GM12865 (cell line): ENCODE measurements around the gene KIF26A.
"Not testable (repeated sequence)": the region's sequence is repeated elsewhere in the genome, so short reads cannot be mapped to it uniquely, and the experiment has no call there.

ENCODE experiments used
- DNase-seq: peaks from one replicate; pipeline ENCODE4 v3.0.0; 2010; ENCODE audit warnings: low read depth
- H3K4me3 ChIP-seq: 2 replicates; pipeline ENCODE4 v1.5.1; 2011; ENCODE audit warnings: mild to moderate bottlenecking, low read depth, low read length, control low read depth
- CTCF ChIP-seq: IDR thresholded peaks from 2 replicates; pipeline ENCODE4 v1.5.1; 2011; ENCODE audit warnings: low read length, control low read depth, low read depth, inconsistent platforms; ENCODE audit not compliant: insufficient read depth; ENCODE audit errors: missing control alignments

KIF26A gene

GRCh38 chr14:104205781-104206180 lies 67.4 kb downstream of the KIF26A start:
- no peak for DNase-seq
- no peak for TF ChIP-seq CTCF
- no peak overlapping the region for H3K4me3 ChIP-seq

- H3K4me3 ChIP-seq: no peak overlapping the region
- no peak for DNase-seq
- TF ChIP-seq CTCF: no peak
Measured at GRCh38 chr14:104206281-104206904, 68.0 kb downstream of the KIF26A start.

- DNase-seq: no peak
- no peak overlapping the region for H3K4me3 ChIP-seq
- TF ChIP-seq CTCF: no peak
Measured at GRCh38 chr14:104207142-104208014, 69.0 kb downstream of the KIF26A start.

GRCh38 chr14:104208015-104208295 lies 69.6 kb downstream of the KIF26A start:
- not testable (repeated sequence) for H3K4me3 ChIP-seq, DNase-seq

GRCh38 chr14:104208331-104208730 lies 69.9 kb downstream of the KIF26A start:
- H3K4me3 ChIP-seq, DNase-seq: not testable (repeated sequence)

- not testable (repeated sequence) for H3K4me3 ChIP-seq, DNase-seq
Measured at GRCh38 chr14:104209071-104209470, 70.7 kb downstream of the KIF26A start.

GRCh38 chr14:104209985-104210816 lies 71.8 kb downstream of the KIF26A start:
- TF ChIP-seq CTCF: no peak
- no peak overlapping the region for H3K4me3 ChIP-seq
- DNase-seq: no peak

GRCh38 chr14:104210817-104211195 lies 72.4 kb downstream of the KIF26A start:
- no peak overlapping the region for H3K4me3 ChIP-seq
- DNase-seq: no peak
- no peak for TF ChIP-seq CTCF
